CD4-positive, alpha-beta T cell treated with Interleukin-2 at 100 ng/mL for 4 hours (primary cell): Measurements from ENCODE around the gene CCDC154.
"Not testable (repeated sequence)": the region's sequence is repeated elsewhere in the genome, so short reads cannot be mapped to it uniquely, and the experiment has no call there.

Source experiments
- DNase-seq: peaks from one replicate; pipeline ENCODE4 v3.0.0-alpha.2; 2020; ENCODE audit warnings: low spot score

CCDC154 gene

GRCh38 chr16:1455190-1456171 lies 11.1 kb upstream of the CCDC154 start:
- DNase-seq = no peak

GRCh38 chr16:1454561-1454960 lies 10.2 kb upstream of the CCDC154 start:
- no peak for DNase-seq

- no peak for DNase-seq
Observed at GRCh38 chr16:1453316-1453715, 9.0 kb upstream of the CCDC154 start.

- no peak for DNase-seq
Observed at GRCh38 chr16:1452530-1452929, 8.2 kb upstream of the CCDC154 start.

GRCh38 chr16:1451702-1452392 lies 7.5 kb upstream of the CCDC154 start:
- no peak for DNase-seq

- no peak for DNase-seq
Observed at GRCh38 chr16:1450841-1451240, 6.5 kb upstream of the CCDC154 start.

GRCh38 chr16:1450218-1450617 lies 5.9 kb upstream of the CCDC154 start:
- DNase-seq = no peak

- no peak for DNase-seq
Observed at GRCh38 chr16:1449201-1449788, 4.9 kb upstream of the CCDC154 start.

- DNase-seq = no peak
Observed at GRCh38 chr16:1448536-1449116, 4.3 kb upstream of the CCDC154 start.

- no peak for DNase-seq
Observed at GRCh38 chr16:1447965-1448364, 3.6 kb upstream of the CCDC154 start.

- no peak for DNase-seq
Observed at GRCh38 chr16:1446296-1447080, 2.1 kb upstream of the CCDC154 start.

- no peak for DNase-seq
Observed at GRCh38 chr16:1445518-1446203, 1.3 kb upstream of the CCDC154 start.

- no peak for DNase-seq
Observed at GRCh38 chr16:1444730-1445517, 568 bp upstream of the CCDC154 start.

GRCh38 chr16:1443403-1443973 lies 868 bp downstream of the CCDC154 start:
- DNase-seq = no peak

GRCh38 chr16:1442697-1443096 lies 1.7 kb downstream of the CCDC154 start:
- DNase-seq = no peak

- DNase-seq = no peak
Observed at GRCh38 chr16:1441391-1441829, 2.9 kb downstream of the CCDC154 start.

- DNase-seq = not testable (repeated sequence)
Observed at GRCh38 chr16:1439699-1440074, 4.7 kb downstream of the CCDC154 start.

GRCh38 chr16:1439058-1439698 lies 5.2 kb downstream of the CCDC154 start:
- no peak for DNase-seq
